ENCODE data around the gene HNRNPCL2.
"Not testable (repeated sequence)": the region's sequence is repeated elsewhere in the genome, so short reads cannot be mapped to it uniquely, and the experiment has no call there.

HNRNPCL2 gene

GRCh38 chr1:13116754-13117153 lies at the start of gene HNRNPCL2:
Gene HNRNPCL2 (minus strand): TSS chr1:13116854. CDS start chr1:13116400, 454 bp downstream.
- not testable (repeated sequence) for H3K4me3 ChIP-seq (ENCODE audit: low read length); H3K9ac ChIP-seq (ENCODE audit: low read length); H2AFZ ChIP-seq (ENCODE audit: low read length)

DNA sequence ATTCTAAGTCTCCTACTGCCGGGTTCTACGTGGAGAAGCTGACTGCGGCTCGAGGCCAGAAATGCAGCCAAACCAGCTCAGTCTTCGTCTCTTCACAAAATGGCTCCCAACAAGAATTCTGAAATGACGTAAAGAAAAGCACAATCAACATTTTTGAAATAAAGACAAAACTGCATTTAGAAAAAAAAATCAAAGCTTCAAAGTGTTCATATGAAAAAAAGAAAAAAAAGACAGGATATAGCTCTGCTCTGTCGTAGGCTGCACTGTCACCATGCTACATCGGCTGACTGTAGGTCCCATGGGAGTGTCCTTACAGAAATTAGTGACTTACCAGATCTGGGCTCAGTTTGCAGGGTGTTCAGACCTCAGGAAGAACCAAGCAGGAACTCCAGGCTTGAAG lies 48.9 kb upstream of the HNRNPCL2 start, which contains the start of gene HNRNPCL4:
Gene HNRNPCL4, minus strand, starts transcription at position 101 of the 400 bp plus-strand sequence. CDS start 164 bp downstream, outside the sequence.
- H3K4me2 ChIP-seq (ENCODE audit: low read depth, low read length); H3K4me1 ChIP-seq (ENCODE audit: low read length); H4K20me1 ChIP-seq (ENCODE audit: insufficient read depth, low read length); H3K79me2 ChIP-seq (ENCODE audit: low read length); H3K9me3 ChIP-seq (replicated peaks; ENCODE audit: insufficient read depth, low read length); H3F3A ChIP-seq (ENCODE audit: insufficient read depth, low read length); H3K9me2 ChIP-seq (replicated peaks; ENCODE audit: insufficient read depth, low read length); DNase-seq; H3K4me3 ChIP-seq (ENCODE audit: low read length); H3K27me3 ChIP-seq (replicated peaks; ENCODE audit: insufficient read depth, low read length); H3K36me3 ChIP-seq (replicated peaks; ENCODE audit: insufficient read depth, low read length); H3K27ac ChIP-seq (ENCODE audit: low read length); H3K9ac ChIP-seq (ENCODE audit: low read length); H2AFZ ChIP-seq (ENCODE audit: low read length): not testable (repeated sequence)

More at GRCh38 chr1:13116754-13117153, at the start of gene HNRNPCL2:
- not testable (repeated sequence) for DNase-seq; H3K4me2 ChIP-seq (ENCODE audit: low read depth, low read length); H3K36me3 ChIP-seq (replicated peaks; ENCODE audit: insufficient read depth, low read length); H3K79me2 ChIP-seq (ENCODE audit: low read length); H3K9me3 ChIP-seq (replicated peaks; ENCODE audit: insufficient read depth, low read length); H4K20me1 ChIP-seq (ENCODE audit: insufficient read depth, low read length); H3F3A ChIP-seq (ENCODE audit: insufficient read depth, low read length); H3K27me3 ChIP-seq (replicated peaks; ENCODE audit: insufficient read depth, low read length); H3K27ac ChIP-seq (ENCODE audit: low read length); H3K4me1 ChIP-seq (ENCODE audit: low read length); H3K9me2 ChIP-seq (replicated peaks; ENCODE audit: insufficient read depth, low read length)

GRCh38 chr1:13155909-13156308 lies 39.3 kb upstream of the HNRNPCL2 start, which contains the start of gene PRAMEF26:
Gene PRAMEF26 (minus strand): TSS chr1:13156009. CDS start chr1:13153095, 2,914 bp downstream.
- not testable (repeated sequence) for H3K79me2 ChIP-seq (ENCODE audit: low read length); H3K9ac ChIP-seq (ENCODE audit: low read length); H3K9me3 ChIP-seq (replicated peaks; ENCODE audit: insufficient read depth, low read length); H3F3A ChIP-seq (ENCODE audit: insufficient read depth, low read length); H3K4me3 ChIP-seq (ENCODE audit: low read length); H3K27me3 ChIP-seq (replicated peaks; ENCODE audit: insufficient read depth, low read length); H2AFZ ChIP-seq (ENCODE audit: low read length); H3K9me2 ChIP-seq (replicated peaks; ENCODE audit: insufficient read depth, low read length); H3K27ac ChIP-seq (ENCODE audit: low read length); H3K36me3 ChIP-seq (replicated peaks; ENCODE audit: insufficient read depth, low read length); DNase-seq; H3K4me2 ChIP-seq (ENCODE audit: low read depth, low read length); H3K4me1 ChIP-seq (ENCODE audit: low read length); H4K20me1 ChIP-seq (ENCODE audit: insufficient read depth, low read length)

GRCh38 chr1:13070474-13070873 lies 46.2 kb downstream of the HNRNPCL2 start, which contains the start of gene PRAMEF25:
Gene PRAMEF25 (plus strand): TSS chr1:13070774. CDS start chr1:13073694, 2,920 bp downstream.
- DNase-seq; H3K27ac ChIP-seq (ENCODE audit: low read length); H3K79me2 ChIP-seq (ENCODE audit: low read length); H3K9ac ChIP-seq (ENCODE audit: low read length); H3K4me3 ChIP-seq (ENCODE audit: low read length); H3K27me3 ChIP-seq (replicated peaks; ENCODE audit: insufficient read depth, low read length); H2AFZ ChIP-seq (ENCODE audit: low read length); H3F3A ChIP-seq (ENCODE audit: insufficient read depth, low read length); H3K9me2 ChIP-seq (replicated peaks; ENCODE audit: insufficient read depth, low read length); H3K4me2 ChIP-seq (ENCODE audit: low read depth, low read length); H3K4me1 ChIP-seq (ENCODE audit: low read length); H3K36me3 ChIP-seq (replicated peaks; ENCODE audit: insufficient read depth, low read length); H3K9me3 ChIP-seq (replicated peaks; ENCODE audit: insufficient read depth, low read length); H4K20me1 ChIP-seq (ENCODE audit: insufficient read depth, low read length): not testable (repeated sequence)
